Brain microvascular endothelial cell (primary cell): Measurements from ENCODE around the gene CCDC158.
"Not testable (repeated sequence)": the region's sequence is repeated elsewhere in the genome, so short reads cannot be mapped to it uniquely, and the experiment has no call there.

Experiments used
- DNase-seq: peaks from one replicate; pipeline ENCODE4 v3.0.0-alpha.2; 2020
- H3K27ac ChIP-seq: fragments of 250-450 bp; sonication (Bioruptor Pico); 2 replicates; pipeline ENCODE4 v1.5.1; 2020; ENCODE audit warnings: mild to moderate bottlenecking, moderate library complexity
- H3K27me3 ChIP-seq: fragments of 250-450 bp; sonication (Bioruptor Pico); replicated peaks from 2 replicates; pipeline ENCODE4 v1.5.1; 2020; ENCODE audit warnings: mild to moderate bottlenecking
- H3K36me3 ChIP-seq: fragments of 250-450 bp; sonication (Bioruptor Pico); replicated peaks from 2 replicates; pipeline ENCODE4 v1.5.1; 2020; ENCODE audit warnings: mild to moderate bottlenecking
- H3K4me3 ChIP-seq: 2 replicates; pipeline ENCODE4 v1.5.1; 2011; ENCODE audit warnings: low read depth, mild to moderate bottlenecking, control low read depth, low read length, moderate library complexity
- CTCF ChIP-seq: IDR thresholded peaks from 2 replicates; pipeline ENCODE4 v1.5.1; 2011; ENCODE audit warnings: low read depth, mild to moderate bottlenecking, moderate library complexity, low read length, control low read depth, inconsistent platforms; ENCODE audit errors: missing control alignments
- in situ Hi-C: cut with HindIII; loops from 2 replicates; pipeline ENCODE4 v1.10.0; 2017; ENCODE audit warnings: low sequenced_read_pairs, low pct_ligation_motif_present

CCDC158 gene

GRCh38 chr4:76429636-76430035, 8.7 kb upstream of the CCDC158 start:
- Histone ChIP-seq H3K27ac (no peak overlapping the region), H3K36me3 (no peaks in the 10 kb centered on the region), H3K27me3 (no peaks in the 10 kb centered on the region), H3K4me3 (no peak overlapping the region)
- no peak for TF ChIP-seq CTCF
- in situ Hi-C loops, result no loop called here
- DNase-seq, result no peak

GRCh38 chr4:76426272-76426671, 5.3 kb upstream of the CCDC158 start:
- Histone ChIP-seq H3K4me3 (no peak overlapping the region), H3K27ac (no peak overlapping the region), H3K36me3 (no peaks in the 10 kb centered on the region), H3K27me3 (no peaks in the 10 kb centered on the region)
- in situ Hi-C loops, result no loop called here
- peak; percentile 30 for TF ChIP-seq CTCF
- DNase-seq, result no peak

- H3K4me3 ChIP-seq, H3K36me3 ChIP-seq, H3K27me3 ChIP-seq, DNase-seq, in situ Hi-C loops, H3K27ac ChIP-seq: not testable (repeated sequence)
Observed at GRCh38 chr4:76423159-76423558, 2.2 kb upstream of the CCDC158 start.

- no peaks in the 10 kb centered on the region for H3K36me3 ChIP-seq
- in situ Hi-C loops, result no loop called here
- DNase-seq, result no peak
- H3K4me3 ChIP-seq, result peak overlapping the region; percentile 50
- no peak for TF ChIP-seq CTCF
- no peaks in the 10 kb centered on the region for H3K27me3 ChIP-seq
- no peak overlapping the region for H3K27ac ChIP-seq
Observed at GRCh38 chr4:76420188-76420761, 666 bp downstream of the CCDC158 start.

- H3K27ac ChIP-seq, result no peak overlapping the region
- no peak overlapping the region for H3K4me3 ChIP-seq
- no peaks in the 10 kb centered on the region for H3K27me3 ChIP-seq
- no peak for TF ChIP-seq CTCF
- H3K36me3 ChIP-seq, result no peaks in the 10 kb centered on the region
- in situ Hi-C loops, result no loop called here
- no peak for DNase-seq
Observed at GRCh38 chr4:76410636-76411035, 10.3 kb downstream of the CCDC158 start.

- H3K4me3 ChIP-seq, result no peak overlapping the region
- no peaks in the 10 kb centered on the region for H3K27me3 ChIP-seq
- no peaks in the 10 kb centered on the region for H3K36me3 ChIP-seq
- in situ Hi-C loops, result no loop called here
- TF ChIP-seq CTCF, result no peak
- DNase-seq, result no peak
- H3K27ac ChIP-seq, result no peak overlapping the region
Observed at GRCh38 chr4:76407440-76408119, 13.4 kb downstream of the CCDC158 start.
